HT1080 (cell line): ENCODE data around the gene MPZL2. TPM values are rescaled to one million over a fixed set of nuclear protein-coding genes. Genes with fewer than 3 reads are reported as not detected.

Experiments
- DNase-seq: peaks from one replicate; pipeline ENCODE4 v3.0.0-alpha.2; 2015; ENCODE audit warnings: low read depth
- total RNA-seq: library from RNA; depleted of rRNA; stranded (reverse); fragments of >200 nt; shearing (Covaris generic); gene quantifications from 2 replicates; pipeline ENCODE4 v1.2.3, GENCODE V29; 2014

The MPZL2 gene
- total RNA-seq, 1 experiment from 2014 or later: 5.6 TPM

DNA sequence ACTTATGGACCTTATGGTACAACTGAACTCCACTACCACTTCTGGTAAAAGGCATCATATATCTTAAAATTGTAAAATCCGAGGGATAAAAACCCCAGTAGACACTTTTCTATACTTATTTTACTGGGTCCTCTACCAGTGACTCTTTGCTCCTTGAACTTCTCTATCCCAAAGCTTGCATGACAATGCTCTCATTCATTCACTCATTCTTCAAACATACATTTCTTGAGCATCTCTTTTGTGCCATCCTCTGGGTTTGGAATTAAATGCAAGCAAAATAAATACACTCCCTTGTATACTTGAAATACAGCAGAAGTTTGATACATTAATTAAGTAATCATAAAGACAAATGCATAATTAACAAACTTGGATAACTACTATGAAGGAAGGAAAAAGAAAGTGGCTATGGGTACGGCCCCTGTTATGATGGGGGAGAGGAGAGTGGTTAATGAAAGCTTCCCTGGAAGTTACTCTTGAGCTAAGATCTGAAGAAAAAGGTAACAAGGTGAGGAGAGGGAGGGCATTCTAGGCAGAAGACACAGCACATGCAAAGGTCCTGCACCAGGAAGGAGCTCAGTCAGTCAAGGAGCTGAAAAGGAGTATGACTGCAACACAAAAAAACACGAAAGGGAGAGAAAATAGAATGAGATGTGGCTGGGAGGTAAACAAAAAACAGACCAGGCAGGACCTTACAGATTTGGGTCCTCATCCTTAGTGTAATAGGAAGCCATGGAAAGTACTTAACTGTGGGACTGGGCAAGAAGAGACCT, 19.9 kb downstream of the MPZL2 start:
- no peak for DNase-seq

DNA sequence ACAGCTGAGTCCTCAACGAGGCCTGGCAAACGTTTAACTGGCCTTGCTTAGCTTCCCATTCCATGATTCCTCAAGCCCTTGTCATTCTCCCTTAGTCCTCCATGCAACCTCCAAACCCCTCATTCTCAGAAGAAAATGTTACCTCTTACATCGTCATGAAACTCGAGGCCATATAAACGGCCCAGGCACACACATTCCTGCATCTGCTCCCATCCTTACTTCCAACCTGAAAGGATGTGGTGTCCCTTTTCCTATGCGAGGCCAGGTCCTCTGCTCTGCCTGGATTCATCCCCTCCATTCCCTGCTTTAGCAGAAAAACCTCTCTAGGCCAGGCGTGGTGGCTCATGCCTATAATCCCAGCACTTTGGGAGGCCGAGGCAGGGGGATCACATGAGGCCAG, 20.9 kb downstream of the MPZL2 start:
- no peak for DNase-seq

DNA sequence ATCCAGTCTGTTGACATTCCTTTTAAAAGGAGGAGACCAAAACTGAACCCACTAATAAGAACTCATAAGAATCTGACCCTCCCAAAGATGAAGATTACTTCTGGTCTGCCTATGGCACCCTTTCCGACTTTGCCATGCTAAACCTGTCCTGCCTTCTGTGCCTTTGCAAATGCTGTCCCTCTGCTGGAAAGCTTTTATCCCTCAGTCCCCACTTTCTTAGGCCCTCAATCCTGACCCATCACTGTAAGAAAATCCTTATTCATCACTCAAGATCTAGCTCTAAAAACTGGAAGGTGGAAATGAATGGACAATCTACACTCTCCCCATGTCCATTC, 22.4 kb downstream of the MPZL2 start:
- no peak for DNase-seq

DNA sequence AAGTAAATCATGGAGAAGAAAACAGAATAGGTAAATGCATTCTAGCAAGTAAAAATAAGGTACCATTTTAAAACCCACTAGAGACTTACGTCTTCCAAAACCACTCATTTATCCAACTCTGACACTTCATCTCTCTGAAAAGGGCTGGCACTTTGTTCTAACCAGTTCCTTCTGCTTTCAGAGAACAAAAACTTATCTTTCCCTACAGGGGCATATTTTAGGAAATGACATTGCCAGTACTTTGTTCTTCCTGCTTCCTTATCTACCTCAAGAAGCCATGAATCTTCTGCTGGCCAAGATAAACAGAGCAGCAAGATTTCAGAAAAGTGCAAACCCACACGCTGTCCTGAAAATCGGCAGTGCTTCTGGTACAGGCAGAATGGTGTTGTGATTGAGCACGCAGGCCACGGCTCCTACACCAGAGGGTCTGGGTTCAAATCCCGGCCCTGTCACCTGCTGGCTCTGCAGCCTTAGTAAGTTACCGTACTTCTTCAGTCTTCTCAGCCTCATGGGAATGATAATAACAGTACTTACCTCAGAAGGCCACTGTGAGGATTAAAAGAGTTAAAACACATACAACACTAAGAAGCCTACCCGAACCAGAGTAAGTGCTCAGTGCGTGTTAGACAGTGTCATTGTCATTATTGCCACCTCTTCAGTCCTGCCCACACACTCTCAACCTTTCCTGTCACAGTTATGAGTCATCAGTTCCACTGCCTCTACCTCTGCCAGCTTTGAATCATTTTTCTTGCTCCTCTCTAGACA, 22.9 kb downstream of the MPZL2 start:
- DNase-seq: peak; percentile 66

DNA sequence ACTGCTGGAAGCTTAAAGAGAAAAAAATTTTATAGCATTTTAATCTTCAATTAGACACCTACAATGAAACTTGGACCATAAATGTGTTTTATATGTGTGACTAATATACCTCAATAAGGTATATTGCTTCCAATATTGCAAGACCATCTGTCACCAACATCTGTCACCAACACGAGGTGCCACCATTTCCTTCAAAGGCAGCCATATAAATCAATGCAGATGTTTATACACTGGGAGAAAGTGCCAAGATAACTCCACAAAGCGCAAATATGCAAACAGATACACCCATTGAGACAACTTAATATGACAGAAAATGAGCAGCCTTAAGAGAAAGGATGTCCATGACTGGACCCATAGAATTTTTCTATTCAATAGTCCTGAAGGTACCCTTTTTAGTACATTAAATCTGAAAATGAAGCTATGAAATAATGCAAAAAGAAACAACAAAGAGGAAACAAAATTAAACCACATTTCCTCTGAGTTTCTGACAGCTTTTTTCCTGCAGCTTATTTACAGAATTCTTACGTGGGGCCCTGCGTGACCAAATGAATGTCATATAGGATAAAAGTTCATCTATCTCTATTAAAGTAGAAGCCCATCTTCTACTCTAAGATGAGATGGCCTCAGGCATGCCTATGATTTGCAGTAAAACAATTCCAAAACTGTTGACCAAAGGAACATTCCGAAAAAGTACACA, 24.4 kb downstream of the MPZL2 start:
- no peak for DNase-seq

DNA sequence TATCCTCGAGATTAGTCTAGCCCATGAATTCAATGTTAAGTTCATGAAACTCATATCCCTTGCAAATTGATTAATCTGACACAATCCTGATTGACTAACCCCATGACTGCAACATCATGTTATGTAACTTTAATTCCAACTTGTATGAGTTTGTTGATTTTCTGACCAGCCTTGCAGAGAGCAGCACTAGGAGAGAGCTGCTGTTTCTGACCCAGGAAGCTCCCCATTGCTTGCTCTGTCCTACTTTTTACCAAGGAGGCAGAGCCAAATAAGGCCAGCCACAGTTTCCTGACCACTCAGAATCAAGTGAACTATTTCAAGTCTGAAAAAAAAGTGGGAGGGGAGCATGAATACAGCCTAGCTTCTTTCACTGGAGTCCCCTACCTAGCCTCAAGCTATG, 25.2 kb downstream of the MPZL2 start:
- no peak for DNase-seq

DNA sequence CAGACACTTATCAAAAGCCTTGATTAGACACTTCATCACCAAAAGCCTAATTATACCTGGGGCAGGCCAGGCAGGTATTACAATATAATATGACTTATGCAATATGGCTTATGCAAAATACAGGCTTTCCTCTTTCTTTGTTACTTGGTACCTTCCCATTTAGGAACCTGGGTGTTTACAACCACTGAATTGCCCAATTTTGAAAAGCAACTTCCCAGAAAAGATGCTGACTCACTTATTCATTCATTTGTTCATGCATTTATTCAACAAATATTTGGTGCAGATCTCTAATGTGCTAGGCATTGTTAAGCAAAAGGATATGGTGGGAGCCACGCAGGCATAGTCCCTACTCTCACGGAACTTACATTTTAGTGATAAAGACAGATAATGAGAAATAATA, 25.7 kb downstream of the MPZL2 start:
- DNase-seq: no peak

DNA sequence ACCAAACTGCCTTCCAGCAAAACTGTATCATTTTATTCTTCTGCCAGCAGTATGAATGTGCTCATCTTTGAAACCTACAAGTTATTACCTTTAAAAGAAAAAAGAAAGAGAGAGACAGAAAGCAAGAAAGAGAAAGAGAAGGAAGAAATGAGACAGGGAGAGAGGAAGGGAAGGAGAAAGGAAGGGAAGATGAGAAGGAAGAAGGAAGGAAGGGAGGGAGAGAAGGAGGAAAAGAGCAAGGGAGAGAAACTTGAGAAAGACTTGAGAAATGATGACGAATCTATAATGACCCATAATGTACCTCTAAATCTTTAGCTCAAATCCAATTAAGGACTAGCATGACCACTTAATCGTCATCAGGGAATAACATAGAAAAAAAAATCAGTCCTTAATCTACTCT, 27.9 kb downstream of the MPZL2 start:
- no peak for DNase-seq

DNA sequence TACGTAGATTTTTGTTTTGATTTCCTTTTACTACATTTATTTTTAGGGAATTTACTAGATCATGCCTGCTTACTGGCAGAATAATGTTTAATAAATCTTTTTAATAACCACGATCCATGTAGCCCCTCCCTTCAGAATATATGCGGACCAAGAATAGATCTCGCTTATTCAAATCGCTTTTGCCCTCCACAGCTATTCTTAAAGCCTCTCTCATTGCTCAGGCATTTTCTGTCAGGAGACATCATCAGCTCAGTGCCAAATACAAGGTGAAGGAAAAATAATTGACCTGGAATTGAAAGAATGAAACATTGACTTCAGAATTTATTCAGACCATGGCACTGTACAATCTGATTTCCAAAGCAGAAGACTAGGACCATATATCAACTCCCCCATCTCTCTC, 29.3 kb downstream of the MPZL2 start:
- no peak for DNase-seq

DNA sequence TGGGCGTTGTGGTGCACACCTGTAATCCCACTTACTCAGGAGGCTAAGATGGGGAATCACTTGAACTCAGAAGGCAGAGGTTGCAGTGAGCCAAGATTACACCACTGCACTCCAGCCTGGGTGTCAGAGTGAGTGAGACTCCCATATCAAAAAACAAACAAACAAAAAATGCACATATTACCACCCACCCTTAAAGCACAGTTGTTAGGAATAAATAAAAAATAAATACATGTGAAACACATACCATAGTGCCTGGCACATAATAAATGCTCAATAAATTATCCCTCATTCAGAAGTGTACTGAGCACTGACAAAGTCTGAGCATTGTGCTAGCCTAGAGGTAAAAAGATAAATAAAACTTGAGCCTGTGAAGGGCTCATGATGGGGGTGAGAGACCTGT, 30.2 kb downstream of the MPZL2 start:
- no peak for DNase-seq

DNA sequence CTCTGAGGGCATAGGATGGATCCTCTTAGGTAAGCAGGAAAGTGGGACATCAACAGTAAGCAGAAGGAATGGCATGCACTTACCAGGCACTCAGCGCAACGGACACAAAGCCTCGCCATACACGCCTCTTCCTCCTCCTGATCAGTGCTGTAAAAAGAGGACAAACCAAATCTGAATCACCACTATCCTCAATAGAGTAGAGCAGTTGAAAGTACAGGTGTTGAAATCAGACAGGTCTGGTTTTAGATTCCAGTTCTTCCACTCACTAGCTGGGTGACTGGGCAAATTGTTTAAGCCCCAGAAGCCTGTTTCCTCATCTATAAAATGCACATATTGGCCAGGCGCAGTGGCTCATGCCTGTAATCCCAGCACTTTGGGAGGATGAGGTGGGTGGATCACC, 30.7 kb downstream of the MPZL2 start:
- DNase-seq: no peak

DNA sequence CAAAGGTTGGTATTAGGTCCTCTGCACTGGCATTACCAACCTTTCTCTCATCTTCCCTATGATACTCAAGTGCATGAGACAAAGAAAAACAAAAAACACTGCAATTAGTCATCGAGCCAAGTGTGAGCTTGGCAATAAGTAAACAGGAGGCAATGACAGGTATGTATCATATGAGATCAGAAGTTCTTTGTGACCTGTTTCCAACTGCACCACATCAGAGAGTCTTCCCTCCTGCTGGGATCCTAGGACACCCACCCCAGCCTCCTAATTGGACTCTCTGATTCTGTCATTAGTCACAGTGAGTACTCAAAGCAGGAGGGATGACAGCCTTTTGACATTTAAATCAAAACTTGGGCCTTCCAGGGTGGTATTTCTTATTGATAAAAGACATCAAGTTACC, 31.4 kb downstream of the MPZL2 start:
- no peak for DNase-seq

DNA sequence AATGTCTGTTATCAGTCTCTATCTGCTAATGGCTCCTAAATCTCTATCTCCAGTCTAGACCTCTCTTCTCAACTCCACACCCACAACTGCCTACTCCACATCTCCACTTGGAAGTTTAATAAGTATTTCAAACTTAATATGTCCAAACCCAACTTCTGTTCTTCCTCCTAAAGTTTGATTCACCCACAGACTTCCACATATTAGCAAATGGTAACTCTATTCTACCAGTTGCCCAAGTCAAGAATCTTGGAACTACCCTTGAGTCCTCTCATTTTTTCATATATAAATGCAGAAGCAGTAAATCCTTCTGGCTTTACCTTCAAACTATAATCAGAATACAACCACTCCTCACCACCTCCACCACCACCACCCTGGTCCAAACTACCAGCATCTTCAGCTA, 32.6 kb downstream of the MPZL2 start:
- no peak for DNase-seq

DNA sequence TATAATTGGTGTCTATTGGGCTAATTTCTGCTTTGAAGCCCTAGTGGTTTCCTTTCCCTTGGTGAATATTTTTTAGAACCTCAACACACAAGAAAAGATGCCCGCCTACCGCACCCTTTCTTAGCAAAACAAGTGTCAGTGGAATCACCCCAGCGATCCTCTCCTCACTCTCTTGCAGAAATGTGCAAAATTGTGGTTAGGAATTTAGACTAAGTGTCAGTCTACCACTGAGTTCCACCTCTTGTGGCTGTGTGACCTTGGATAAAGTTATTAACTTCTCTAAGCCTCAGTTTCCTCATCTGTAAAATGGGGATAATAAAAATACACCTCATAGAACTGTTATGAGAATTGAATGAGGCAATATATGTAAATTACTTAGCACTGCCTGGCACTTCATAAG, 34.0 kb downstream of the MPZL2 start:
- no peak for DNase-seq

DNA sequence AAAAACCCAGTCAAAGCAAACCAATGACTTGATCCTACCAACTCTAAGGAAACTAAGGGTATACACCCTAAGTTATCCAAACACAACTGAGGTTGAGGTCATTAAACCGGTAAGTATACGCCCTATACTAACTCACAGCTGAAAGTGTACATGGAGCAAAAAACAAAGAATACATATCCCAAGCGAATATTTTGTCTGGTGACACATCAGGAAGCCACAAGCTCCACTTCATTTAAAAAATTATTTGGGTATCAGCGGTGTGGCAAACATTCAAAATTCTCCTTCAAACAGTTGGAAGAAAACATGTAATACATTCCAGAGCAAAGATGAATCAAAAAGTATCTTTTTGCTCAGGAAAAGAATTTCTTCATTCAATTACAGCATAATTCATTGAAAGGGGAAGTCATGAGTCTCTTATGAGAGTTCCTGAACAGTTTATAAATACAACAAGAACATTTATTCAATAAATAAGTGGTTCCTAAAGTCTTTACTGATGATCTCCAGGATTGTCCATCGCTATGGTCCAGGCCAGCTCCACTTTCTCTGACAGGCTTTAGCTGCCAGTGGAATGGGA, 34.7 kb downstream of the MPZL2 start:
- DNase-seq: no peak

DNA sequence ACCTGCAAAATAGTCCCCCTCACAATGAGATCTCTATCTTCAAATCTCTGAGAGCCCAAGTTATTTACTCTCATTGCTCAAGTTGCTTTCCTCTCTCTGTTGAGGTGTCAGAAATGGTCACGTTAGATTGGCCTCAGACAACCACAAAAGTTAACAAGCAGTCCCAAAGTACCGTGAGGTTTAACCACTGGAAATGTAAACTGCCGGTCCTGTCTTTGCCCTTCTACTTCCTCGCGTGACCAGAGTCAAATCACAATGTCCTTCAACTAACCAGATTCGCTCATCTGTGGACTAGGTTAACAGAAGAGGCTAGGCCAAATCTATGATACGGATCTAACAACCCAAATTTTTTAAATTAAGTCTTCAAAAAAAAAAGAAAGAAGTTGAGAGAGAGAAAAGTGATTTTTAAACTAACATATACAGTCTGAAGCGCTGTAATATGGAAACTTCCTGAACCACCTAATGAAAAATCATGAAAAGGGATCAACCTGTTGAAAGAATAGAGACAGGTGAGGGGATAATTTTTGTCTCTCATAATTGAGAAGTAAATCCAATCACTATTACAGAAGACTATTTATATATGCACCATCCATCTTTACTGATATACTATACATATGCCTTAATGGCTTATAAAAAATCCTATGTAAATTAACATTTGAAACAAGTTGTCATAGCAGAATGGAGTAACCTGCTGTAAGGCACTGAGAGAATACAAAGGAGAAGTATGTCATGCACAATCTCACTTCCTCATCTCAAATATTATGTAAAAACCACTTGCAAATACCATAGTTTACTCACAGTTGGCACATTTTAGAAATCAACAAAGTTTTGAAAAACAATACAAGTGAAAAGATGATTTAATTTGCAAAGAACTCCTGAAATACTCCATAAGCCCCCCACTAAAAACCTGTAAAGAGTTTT, 36.0 kb downstream of the MPZL2 start:
- DNase-seq: no peak

DNA sequence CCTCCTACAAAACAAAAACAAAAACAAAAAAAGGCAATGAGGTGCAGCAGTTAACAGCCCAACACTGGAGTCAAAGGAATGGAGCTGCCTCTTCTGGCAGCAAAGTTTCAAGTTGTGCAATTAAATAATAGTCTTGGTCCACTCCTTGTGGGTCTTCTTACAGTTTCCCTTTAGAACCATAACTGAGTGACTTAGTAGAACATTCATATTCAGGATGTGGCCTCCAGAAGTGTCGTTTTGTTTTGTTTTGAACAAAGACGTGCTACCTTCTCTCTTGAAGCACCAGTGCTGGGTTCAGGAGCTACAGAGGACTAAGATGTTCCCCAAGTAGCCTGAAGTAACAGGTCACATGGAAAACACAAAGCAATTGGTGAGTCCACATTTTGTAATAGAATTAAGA, 37.3 kb downstream of the MPZL2 start:
- DNase-seq: no peak

DNA sequence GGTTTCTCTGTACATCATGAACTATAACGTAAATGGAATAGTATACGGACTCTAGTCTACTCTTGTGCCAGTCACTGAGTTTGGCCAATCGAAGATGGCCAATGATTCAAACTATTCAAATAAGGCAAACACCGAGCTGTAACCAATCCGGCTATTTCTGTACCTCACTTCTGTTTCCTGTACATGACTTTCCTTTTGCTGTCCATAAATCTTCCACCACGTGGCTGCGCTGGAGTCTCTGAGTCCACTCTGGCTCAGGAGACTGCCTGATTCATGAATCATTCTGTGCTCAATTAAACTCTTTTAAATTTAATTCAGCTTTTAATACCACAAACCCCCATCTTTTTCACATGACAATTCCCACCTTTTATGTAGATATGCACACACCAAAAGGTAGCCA, 37.8 kb downstream of the MPZL2 start:
- peak; percentile 54 for DNase-seq

DNA sequence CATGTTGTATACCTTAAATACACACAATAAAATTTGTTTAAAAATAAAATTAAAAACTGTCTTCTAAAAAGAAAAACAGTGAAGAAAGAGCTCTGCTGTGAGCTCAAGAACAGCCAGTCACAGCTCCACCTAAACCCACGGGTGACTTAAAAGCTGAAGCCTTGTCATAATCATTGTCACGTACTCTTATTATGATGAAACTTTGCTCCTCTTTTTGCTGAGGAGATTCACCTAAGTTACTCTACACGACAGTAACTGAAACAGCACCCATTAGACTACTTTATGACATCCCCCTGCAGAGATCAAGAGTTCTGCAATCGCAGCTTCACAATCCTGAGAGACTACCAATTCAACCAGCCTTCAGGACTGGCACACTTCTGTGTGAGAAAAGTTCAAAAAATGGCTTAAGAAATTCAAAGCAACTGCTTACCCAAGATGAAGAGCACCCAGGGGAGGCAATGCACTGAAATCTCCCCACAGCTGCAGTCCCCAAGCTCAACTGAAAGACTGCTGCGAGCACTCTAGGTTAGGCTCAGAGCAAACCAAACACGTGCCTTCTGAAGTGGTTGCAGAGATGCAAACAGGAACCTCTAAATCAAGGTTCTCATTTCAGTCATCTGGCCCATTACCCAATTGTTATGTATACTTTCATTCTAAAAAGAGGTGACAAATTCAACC, 39.4 kb downstream of the MPZL2 start, which contains the start of gene JAML:
Gene JAML, minus strand, starts transcription at position 501 of the 678 bp plus-strand sequence. CDS start 10,145 bp downstream, outside the sequence.
- DNase-seq: no peak

DNA sequence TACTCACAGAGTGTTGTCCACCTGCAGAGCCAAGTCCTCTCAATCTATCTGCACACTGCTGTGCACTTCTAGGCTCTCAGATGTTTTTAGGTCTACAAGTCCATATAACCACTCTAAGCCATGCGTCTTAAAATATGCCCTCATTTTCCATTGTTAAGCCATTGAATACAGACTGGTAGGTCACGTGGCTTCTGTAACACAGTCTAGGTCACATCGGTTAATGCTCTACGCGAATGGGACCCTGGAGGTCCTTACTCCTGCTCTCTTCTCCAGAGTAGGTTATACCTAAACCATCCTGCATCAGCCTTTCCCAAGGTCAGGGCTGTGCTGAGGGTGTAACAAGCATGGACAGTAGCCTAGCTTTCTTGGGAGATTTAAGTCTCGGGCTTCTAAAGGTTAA, 40.1 kb downstream of the MPZL2 start:
- no peak for DNase-seq
